ENCODE measurements around the gene BPIFA1.

BPIFA1 gene

GRCh38 chr20:33284937-33285336 lies 49.1 kb downstream of the BPIFA1 start:
- no peak overlapping the region for H3K9ac ChIP-seq (ENCODE audit: low read depth, low read length)
- no peaks in the 10 kb centered on the region for H3K4me1 ChIP-seq (ENCODE audit: insufficient read depth, low read length)
- no peaks in the 10 kb centered on the region for H3K36me3 ChIP-seq (ENCODE audit: insufficient read depth, low read length)
- H3K4me3 ChIP-seq (ENCODE audit: low read depth in 1 of 2, low read length in 2 of 2): no peak overlapping the region
- no peaks in the 10 kb centered on the region for H3K79me2 ChIP-seq (ENCODE audit: insufficient read depth, low read length)
- ATAC-seq (ENCODE audit: insufficient read depth, low read depth) (no peak), DNase-seq (no peak)
- no peaks in the 10 kb centered on the region for H3K9me3 ChIP-seq (ENCODE audit: insufficient read depth, low read length, severe bottlenecking)
- no peak overlapping the region for H3K27ac ChIP-seq (ENCODE audit: low read length)
- peaks cover 43% of the 10 kb centered on the region for H3K27me3 ChIP-seq (ENCODE audit: insufficient read depth, low read length, poor library complexity)
- H2AFZ ChIP-seq (ENCODE audit: low read depth, low read length): no peak overlapping the region
- TF ChIP-seq, protein P1, sequence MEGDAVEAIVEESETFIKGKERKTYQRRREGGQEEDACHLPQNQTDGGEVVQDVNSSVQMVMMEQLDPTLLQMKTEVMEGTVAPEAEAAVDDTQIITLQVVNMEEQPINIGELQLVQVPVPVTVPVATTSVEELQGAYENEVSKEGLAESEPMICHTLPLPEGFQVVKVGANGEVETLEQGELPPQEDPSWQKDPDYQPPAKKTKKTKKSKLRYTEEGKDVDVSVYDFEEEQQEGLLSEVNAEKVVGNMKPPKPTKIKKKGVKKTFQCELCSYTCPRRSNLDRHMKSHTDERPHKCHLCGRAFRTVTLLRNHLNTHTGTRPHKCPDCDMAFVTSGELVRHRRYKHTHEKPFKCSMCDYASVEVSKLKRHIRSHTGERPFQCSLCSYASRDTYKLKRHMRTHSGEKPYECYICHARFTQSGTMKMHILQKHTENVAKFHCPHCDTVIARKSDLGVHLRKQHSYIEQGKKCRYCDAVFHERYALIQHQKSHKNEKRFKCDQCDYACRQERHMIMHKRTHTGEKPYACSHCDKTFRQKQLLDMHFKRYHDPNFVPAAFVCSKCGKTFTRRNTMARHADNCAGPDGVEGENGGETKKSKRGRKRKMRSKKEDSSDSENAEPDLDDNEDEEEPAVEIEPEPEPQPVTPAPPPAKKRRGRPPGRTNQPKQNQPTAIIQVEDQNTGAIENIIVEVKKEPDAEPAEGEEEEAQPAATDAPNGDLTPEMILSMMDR (IDR thresholded peaks at IDR 0.05; ENCODE audit: borderline replicate concordance, extremely low read depth, low read length, poor library complexity, severe bottlenecking): no peak
- TF ChIP-seq EZH2 (IDR thresholded peaks at IDR 0.05; ENCODE audit: borderline replicate concordance, low read depth, low read length, severe bottlenecking): no peak
- no peaks in the 10 kb centered on the region for H4K20me1 ChIP-seq (ENCODE audit: insufficient read depth, low read length)
- H3K4me2 ChIP-seq (ENCODE audit: insufficient read depth, low read length): no peak overlapping the region

GRCh38 chr20:33285861-33286495 lies 50.2 kb downstream of the BPIFA1 start:
- H2AFZ ChIP-seq (ENCODE audit: low read depth, low read length): no peak overlapping the region
- no peaks in the 10 kb centered on the region for H4K20me1 ChIP-seq (ENCODE audit: insufficient read depth, low read length)
- no peak overlapping the region for H3K4me3 ChIP-seq (ENCODE audit: low read depth in 1 of 2, low read length in 2 of 2)
- no peaks in the 10 kb centered on the region for H3K36me3 ChIP-seq (ENCODE audit: insufficient read depth, low read length)
- no peaks in the 10 kb centered on the region for H3K79me2 ChIP-seq (ENCODE audit: insufficient read depth, low read length)
- no peak overlapping the region for H3K27ac ChIP-seq (ENCODE audit: low read length)
- no peaks in the 10 kb centered on the region for H3K9me3 ChIP-seq (ENCODE audit: insufficient read depth, low read length, severe bottlenecking)
- no peak overlapping the region for H3K9ac ChIP-seq (ENCODE audit: low read depth, low read length)
- H3K4me1 ChIP-seq (ENCODE audit: insufficient read depth, low read length): no peaks in the 10 kb centered on the region
- ATAC-seq (ENCODE audit: insufficient read depth, low read depth): no peak
- H3K27me3 ChIP-seq (ENCODE audit: insufficient read depth, low read length, poor library complexity): peaks cover 43% of the 10 kb centered on the region
- TF ChIP-seq, protein P1 (IDR thresholded peaks at IDR 0.05; ENCODE audit: borderline replicate concordance, extremely low read depth, low read length, poor library complexity, severe bottlenecking): no peak
- no peak for DNase-seq
- H3K4me2 ChIP-seq (ENCODE audit: insufficient read depth, low read length): no peak overlapping the region

GRCh38 chr20:33287884-33288283 lies 52.1 kb downstream of the BPIFA1 start:
- Histone ChIP-seq H3K27ac (ENCODE audit: low read length) (no peak overlapping the region), H3K9me3 (ENCODE audit: insufficient read depth, low read length, severe bottlenecking) (no peaks in the 10 kb centered on the region), H3K4me3 (ENCODE audit: low read depth in 1 of 2, low read length in 2 of 2) (no peak overlapping the region), H3K9ac (ENCODE audit: low read depth, low read length) (no peak overlapping the region), H3K79me2 (ENCODE audit: insufficient read depth, low read length) (no peaks in the 10 kb centered on the region), H4K20me1 (ENCODE audit: insufficient read depth, low read length) (0 out of 2 replicates have a peak, but pooled peaks cover 3% of the 10 kb centered on the region), H3K27me3 (ENCODE audit: insufficient read depth, low read length, poor library complexity) (peaks cover 43% of the 10 kb centered on the region), H3K4me1 (ENCODE audit: insufficient read depth, low read length) (no peaks in the 10 kb centered on the region), H3K36me3 (ENCODE audit: insufficient read depth, low read length) (no peaks in the 10 kb centered on the region), H3K4me2 (ENCODE audit: insufficient read depth, low read length) (no peak overlapping the region), H2AFZ (ENCODE audit: low read depth, low read length) (no peak overlapping the region)
- DNase-seq: no peak
- TF ChIP-seq, protein P1 (IDR thresholded peaks at IDR 0.05; ENCODE audit: borderline replicate concordance, extremely low read depth, low read length, poor library complexity, severe bottlenecking): no peak
- no peak for ATAC-seq (ENCODE audit: insufficient read depth, low read depth)

- TF ChIP-seq, protein P1 (IDR thresholded peaks at IDR 0.05; ENCODE audit: borderline replicate concordance, extremely low read depth, low read length, poor library complexity, severe bottlenecking): no peak
- no peak for TF ChIP-seq EZH2 (IDR thresholded peaks at IDR 0.05; ENCODE audit: borderline replicate concordance, low read depth, low read length, severe bottlenecking)
- Histone ChIP-seq H3K4me2 (ENCODE audit: insufficient read depth, low read length) (no peak overlapping the region), H3K27me3 (ENCODE audit: insufficient read depth, low read length, poor library complexity) (peaks cover 33% of the 10 kb centered on the region), H3K36me3 (ENCODE audit: insufficient read depth, low read length) (no peaks in the 10 kb centered on the region), H3K9ac (ENCODE audit: low read depth, low read length) (no peak overlapping the region), H4K20me1 (ENCODE audit: insufficient read depth, low read length) (0 out of 2 replicates have a peak, but pooled peaks cover 3% of the 10 kb centered on the region), H2AFZ (ENCODE audit: low read depth, low read length) (no peak overlapping the region), H3K4me1 (ENCODE audit: insufficient read depth, low read length) (no peaks in the 10 kb centered on the region), H3K4me3 (ENCODE audit: low read depth in 1 of 2, low read length in 2 of 2) (no peak overlapping the region), H3K79me2 (ENCODE audit: insufficient read depth, low read length) (no peaks in the 10 kb centered on the region), H3K27ac (ENCODE audit: low read length) (no peak overlapping the region), H3K9me3 (ENCODE audit: insufficient read depth, low read length, severe bottlenecking) (no peaks in the 10 kb centered on the region)
- ATAC-seq (ENCODE audit: insufficient read depth, low read depth) (no peak), DNase-seq (no peak)
Measured at GRCh38 chr20:33290852-33291251, 55.1 kb downstream of the BPIFA1 start.

Measured in DND-41 (cell line).